HEK293 (cell line): ENCODE results near the gene MYBBP1A.

Experiments
- CTCF ChIA-PET: fragments of 350-600 bp; formaldehyde crosslinking; extraction: SDS; loops from one replicate; lab custom pipeline; 2021; ENCODE audit warnings: antibody characterized with exemption; lab: Yijun Ruan, JAX
- POLR2A ChIA-PET: fragments of 300-600 bp; formaldehyde crosslinking; extraction: SDS; loops from one replicate; lab custom pipeline; 2020; ENCODE audit warnings: antibody characterized with exemption, inconsistent platforms; lab: Yijun Ruan, JAX
- H3K27ac ChIP-seq: fragments of 200-500 bp; sonication (Bioruptor generic); 2 replicates; pipeline ENCODE4 v1.5.1; 2014; ENCODE audit warnings: low read depth, low read length, control low read depth, inconsistent platforms; ENCODE audit errors: extremely low read depth
- H3K36me3 ChIP-seq, 2 experiments: fragments of 200-500 bp in 1 of 2; sonication (Bioruptor generic) in 1 of 2; 1 replicate in 1 of 2; 2 replicates in 1 of 2; pipeline ENCODE4 v1.5.1; 2014 to 2017; ENCODE audit warnings: inconsistent platforms in 2 of 2, low read length in 2 of 2; ENCODE audit not compliant: control insufficient read depth in 2 of 2, insufficient read depth in 1 of 2
- H3K4me1 ChIP-seq: fragments of 200-500 bp; sonication (Bioruptor generic); 2 replicates; pipeline ENCODE4 v1.5.1; 2014; ENCODE audit warnings: mild to moderate bottlenecking, low read length, inconsistent platforms; ENCODE audit not compliant: control insufficient read depth, insufficient read depth
- H3K4me3 ChIP-seq: 2 replicates; pipeline ENCODE4 v1.5.1; 2011; ENCODE audit warnings: low read depth, mild to moderate bottlenecking, control low read depth, low read length, moderate library complexity
- H3K9me3 ChIP-seq: fragments of 200-500 bp; sonication (Bioruptor generic); 2 replicates; pipeline ENCODE4 v1.5.1; 2014; ENCODE audit warnings: low read depth, low read length, inconsistent platforms; ENCODE audit not compliant: control insufficient read depth, insufficient read depth
- BCL11A ChIP-seq: fragments of 450-650 bp; formaldehyde crosslinking; IDR thresholded peaks from 2 replicates; pipeline ENCODE4 v1.5.1; 2016; ENCODE audit warnings: low read depth, missing biosample characterization, missing genetic modification characterization
- INSM2 ChIP-seq: fragments of 450-650 bp; formaldehyde crosslinking; IDR thresholded peaks from 2 replicates; pipeline ENCODE4 v1.5.1; 2016; ENCODE audit warnings: missing biosample characterization, missing genetic modification characterization
- REPIN1 ChIP-seq: fragments of 450-650 bp; formaldehyde crosslinking; IDR thresholded peaks from 2 replicates; pipeline ENCODE4 v1.5.1; 2017; ENCODE audit warnings: missing biosample characterization, missing genetic modification characterization, low read depth
- YY1 ChIP-seq: fragments of 450-650 bp; formaldehyde crosslinking; IDR thresholded peaks from 2 replicates; pipeline ENCODE4 v1.5.1; 2018; ENCODE audit warnings: missing biosample characterization, missing genetic modification characterization
- ZBTB17 ChIP-seq: fragments of 450-650 bp; formaldehyde crosslinking; IDR thresholded peaks from 2 replicates; pipeline ENCODE4 v1.5.1; 2016; ENCODE audit warnings: missing biosample characterization, missing genetic modification characterization
- ZNF138 ChIP-seq: fragments of 450-650 bp; formaldehyde crosslinking; IDR thresholded peaks from 2 replicates; pipeline ENCODE4 v1.5.1; 2016; ENCODE audit warnings: missing biosample characterization, missing genetic modification characterization, borderline replicate concordance
- ZNF155 ChIP-seq: fragments of 450-650 bp; formaldehyde crosslinking; IDR thresholded peaks from 2 replicates; pipeline ENCODE4 v1.5.1; 2016; ENCODE audit warnings: missing biosample characterization, missing genetic modification characterization
- ZNF16 ChIP-seq: fragments of 450-650 bp; formaldehyde crosslinking; IDR thresholded peaks from 2 replicates; pipeline ENCODE4 v1.5.1; 2016; ENCODE audit warnings: low read depth, missing biosample characterization, missing genetic modification characterization
- ZNF23 ChIP-seq: fragments of 450-650 bp; formaldehyde crosslinking; IDR thresholded peaks from 2 replicates; pipeline ENCODE4 v1.5.1; 2016; ENCODE audit warnings: missing biosample characterization, missing genetic modification characterization, borderline replicate concordance
- ZNF423 ChIP-seq: fragments of 450-650 bp; formaldehyde crosslinking; IDR thresholded peaks from 2 replicates; pipeline ENCODE4 v1.5.1; 2016; ENCODE audit warnings: missing biosample characterization, missing genetic modification characterization
- ZNF48 ChIP-seq: fragments of 450-650 bp; formaldehyde crosslinking; IDR thresholded peaks from 2 replicates; pipeline ENCODE4 v1.5.1; 2016; ENCODE audit warnings: missing biosample characterization, missing genetic modification characterization
- ZNF488 ChIP-seq: fragments of 450-650 bp; formaldehyde crosslinking; IDR thresholded peaks from 2 replicates; pipeline ENCODE4 v1.5.1; 2016; ENCODE audit warnings: missing biosample characterization, missing genetic modification characterization
- ZNF560 ChIP-seq: fragments of 450-650 bp; formaldehyde crosslinking; IDR thresholded peaks from 2 replicates; pipeline ENCODE4 v1.5.1; 2017; ENCODE audit warnings: missing biosample characterization, missing genetic modification characterization, borderline replicate concordance
- ZNF623 ChIP-seq: fragments of 450-650 bp; formaldehyde crosslinking; IDR thresholded peaks from 2 replicates; pipeline ENCODE4 v1.5.1; 2016; ENCODE audit warnings: missing biosample characterization, missing genetic modification characterization
- ZNF624 ChIP-seq: fragments of 450-650 bp; formaldehyde crosslinking; IDR thresholded peaks from 2 replicates; pipeline ENCODE4 v1.5.1; 2017; ENCODE audit warnings: missing biosample characterization, missing genetic modification characterization
- ZNF670 ChIP-seq: fragments of 450-650 bp; formaldehyde crosslinking; IDR thresholded peaks from 2 replicates; pipeline ENCODE4 v1.5.1; 2016; ENCODE audit warnings: missing biosample characterization, missing genetic modification characterization, low read depth
- ZNF792 ChIP-seq: fragments of 450-650 bp; formaldehyde crosslinking; IDR thresholded peaks from 2 replicates; pipeline ENCODE4 v1.5.1; 2016; ENCODE audit warnings: missing biosample characterization, missing genetic modification characterization
- ZNF837 ChIP-seq: fragments of 450-650 bp; formaldehyde crosslinking; IDR thresholded peaks from 2 replicates; pipeline ENCODE4 v1.5.1; 2016; ENCODE audit warnings: missing biosample characterization, missing genetic modification characterization
- ZSCAN23 ChIP-seq: fragments of 450-650 bp; formaldehyde crosslinking; IDR thresholded peaks from 2 replicates; pipeline ENCODE4 v1.5.1; 2016; ENCODE audit warnings: missing biosample characterization, missing genetic modification characterization
- TF ChIP-seq, protein P1 (sequence below): fragments of 450-650 bp; formaldehyde crosslinking; IDR thresholded peaks from 2 replicates; pipeline ENCODE4 v1.5.1; 2016; ENCODE audit warnings: missing biosample characterization, missing genetic modification characterization
- TF ChIP-seq, protein P2 (sequence below): fragments of 450-650 bp; formaldehyde crosslinking; IDR thresholded peaks from 2 replicates; pipeline ENCODE4 v1.5.1; 2016; ENCODE audit warnings: missing biosample characterization, missing genetic modification characterization
- TF ChIP-seq, protein P3 (sequence below): fragments of 450-650 bp; formaldehyde crosslinking; IDR thresholded peaks from 2 replicates; pipeline ENCODE4 v1.5.1; 2017; ENCODE audit warnings: missing biosample characterization, missing genetic modification characterization

MYBBP1A gene

GRCh38 chr17:4490637-4491061 lies 64.5 kb downstream of the MYBBP1A start:
- Histone ChIP-seq H3K4me3 (no peak overlapping the region), H3K27ac (no peak overlapping the region), H3K9me3 (no peaks in the 10 kb centered on the region), H3K36me3 (no peaks in the 10 kb centered on the region), H3K4me1 (no peaks in the 10 kb centered on the region)
- TF ChIP-seq INSM2 (tag by site-specific recombination), result no peak
- TF ChIP-seq ZSCAN23 (tag by site-specific recombination), result no peak
- no peak for TF ChIP-seq REPIN1
- no peak for TF ChIP-seq ZNF155
- TF ChIP-seq ZNF624 (tag by site-specific recombination), result no peak
- no peak for TF ChIP-seq ZNF488 (tag by site-specific recombination)
- TF ChIP-seq BCL11A (tag by site-specific recombination), result no peak
- no peak for TF ChIP-seq ZNF138 (tag by site-specific recombination)
- TF ChIP-seq ZNF48 (tag by site-specific recombination), result no peak
- no peak for TF ChIP-seq ZNF560 (tag by site-specific recombination)
- TF ChIP-seq ZBTB17 (tag by site-specific recombination), result no peak
- TF ChIP-seq ZNF837 (tag by site-specific recombination), result no peak
- TF ChIP-seq ZNF670 (tag by site-specific recombination), result no peak
- TF ChIP-seq YY1 (tag by site-specific recombination), result no peak
- TF ChIP-seq, protein P1, sequence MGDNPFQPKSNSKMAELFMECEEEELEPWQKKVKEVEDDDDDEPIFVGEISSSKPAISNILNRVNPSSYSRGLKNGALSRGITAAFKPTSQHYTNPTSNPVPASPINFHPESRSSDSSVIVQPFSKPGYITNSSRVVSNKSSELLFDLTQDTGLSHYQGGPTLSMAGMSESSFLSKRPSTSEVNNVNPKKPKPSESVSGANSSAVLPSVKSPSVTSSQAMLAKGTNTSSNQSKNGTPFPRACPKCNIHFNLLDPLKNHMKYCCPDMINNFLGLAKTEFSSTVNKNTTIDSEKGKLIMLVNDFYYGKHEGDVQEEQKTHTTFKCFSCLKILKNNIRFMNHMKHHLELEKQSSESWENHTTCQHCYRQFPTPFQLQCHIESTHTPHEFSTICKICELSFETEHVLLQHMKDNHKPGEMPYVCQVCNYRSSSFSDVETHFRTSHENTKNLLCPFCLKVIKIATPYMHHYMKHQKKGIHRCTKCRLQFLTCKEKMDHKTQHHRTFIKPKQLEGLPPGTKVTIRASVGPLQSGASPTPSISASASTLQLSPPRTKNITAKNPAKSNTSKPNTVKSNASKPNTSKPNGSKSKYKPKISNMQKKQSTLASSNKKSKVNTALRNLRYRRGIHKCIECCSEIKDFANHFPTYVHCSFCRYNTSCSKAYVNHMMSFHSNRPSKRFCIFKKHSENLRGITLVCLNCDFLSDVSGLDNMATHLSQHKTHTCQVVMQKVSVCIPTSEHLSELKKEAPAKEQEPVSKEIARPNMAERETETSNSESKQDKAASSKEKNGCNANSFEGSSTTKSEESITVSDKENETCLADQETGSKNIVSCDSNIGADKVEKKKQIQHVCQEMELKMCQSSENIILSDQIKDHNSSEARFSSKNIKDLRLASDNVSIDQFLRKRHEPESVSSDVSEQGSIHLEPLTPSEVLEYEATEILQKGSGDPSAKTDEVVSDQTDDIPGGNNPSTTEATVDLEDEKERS, result no peak
- TF ChIP-seq ZNF16 (tag by site-specific recombination), result no peak
- TF ChIP-seq ZNF423 (tag by site-specific recombination), result no peak
- TF ChIP-seq ZNF623 (tag by site-specific recombination), result no peak
- POLR2A ChIA-PET, result no interaction called here
- CTCF ChIA-PET, result interaction anchor here (0.7 to 1.3 kb wide), 4 partner anchors 8 to 76 kb away, joined by 3 to 5 read pairs (median 4); no protein-coding TSS in a partner anchor

DNA sequence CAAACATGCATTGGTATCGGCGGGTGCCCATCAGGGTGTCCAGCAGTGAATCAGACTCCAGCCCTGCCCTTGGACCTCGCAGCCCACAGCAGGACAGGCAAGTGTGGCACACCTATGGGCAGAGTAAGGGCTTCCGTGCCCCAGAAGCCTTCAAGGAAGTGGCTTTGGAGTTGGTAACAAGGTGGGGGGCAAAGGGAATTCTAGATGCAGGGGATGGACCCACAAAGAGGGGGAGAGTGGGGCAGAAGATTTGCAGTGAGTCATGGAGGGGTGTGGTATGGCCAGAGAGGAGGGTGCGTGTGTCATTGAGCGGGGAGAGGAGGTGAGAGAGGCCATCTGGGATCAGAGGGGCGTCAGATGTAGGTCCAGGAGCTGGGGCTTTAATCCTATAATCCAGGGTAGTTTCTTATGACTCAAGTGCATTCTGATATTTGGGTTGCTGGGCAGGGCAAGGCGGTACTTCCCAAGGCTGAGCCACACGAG lies 65.0 kb downstream of the MYBBP1A start:
- H3K36me3 ChIP-seq, result no peaks in the 10 kb centered on the region
- no peak overlapping the region for H3K4me3 ChIP-seq
- ChIA-PET CTCF (interaction anchor here (1.3 kb wide), 1 partner anchor 77 kb away, joined by 5 read pairs; no protein-coding TSS in a partner anchor), POLR2A (no interaction called here)
- H3K9me3 ChIP-seq, result no peaks in the 10 kb centered on the region
- no peak overlapping the region for H3K27ac ChIP-seq
- no peaks in the 10 kb centered on the region for H3K4me1 ChIP-seq
- TF ChIP-seq ZNF23 (tag by site-specific recombination) (no peak), ZNF792 (tag by site-specific recombination) (no peak)
- TF ChIP-seq, protein P2, sequence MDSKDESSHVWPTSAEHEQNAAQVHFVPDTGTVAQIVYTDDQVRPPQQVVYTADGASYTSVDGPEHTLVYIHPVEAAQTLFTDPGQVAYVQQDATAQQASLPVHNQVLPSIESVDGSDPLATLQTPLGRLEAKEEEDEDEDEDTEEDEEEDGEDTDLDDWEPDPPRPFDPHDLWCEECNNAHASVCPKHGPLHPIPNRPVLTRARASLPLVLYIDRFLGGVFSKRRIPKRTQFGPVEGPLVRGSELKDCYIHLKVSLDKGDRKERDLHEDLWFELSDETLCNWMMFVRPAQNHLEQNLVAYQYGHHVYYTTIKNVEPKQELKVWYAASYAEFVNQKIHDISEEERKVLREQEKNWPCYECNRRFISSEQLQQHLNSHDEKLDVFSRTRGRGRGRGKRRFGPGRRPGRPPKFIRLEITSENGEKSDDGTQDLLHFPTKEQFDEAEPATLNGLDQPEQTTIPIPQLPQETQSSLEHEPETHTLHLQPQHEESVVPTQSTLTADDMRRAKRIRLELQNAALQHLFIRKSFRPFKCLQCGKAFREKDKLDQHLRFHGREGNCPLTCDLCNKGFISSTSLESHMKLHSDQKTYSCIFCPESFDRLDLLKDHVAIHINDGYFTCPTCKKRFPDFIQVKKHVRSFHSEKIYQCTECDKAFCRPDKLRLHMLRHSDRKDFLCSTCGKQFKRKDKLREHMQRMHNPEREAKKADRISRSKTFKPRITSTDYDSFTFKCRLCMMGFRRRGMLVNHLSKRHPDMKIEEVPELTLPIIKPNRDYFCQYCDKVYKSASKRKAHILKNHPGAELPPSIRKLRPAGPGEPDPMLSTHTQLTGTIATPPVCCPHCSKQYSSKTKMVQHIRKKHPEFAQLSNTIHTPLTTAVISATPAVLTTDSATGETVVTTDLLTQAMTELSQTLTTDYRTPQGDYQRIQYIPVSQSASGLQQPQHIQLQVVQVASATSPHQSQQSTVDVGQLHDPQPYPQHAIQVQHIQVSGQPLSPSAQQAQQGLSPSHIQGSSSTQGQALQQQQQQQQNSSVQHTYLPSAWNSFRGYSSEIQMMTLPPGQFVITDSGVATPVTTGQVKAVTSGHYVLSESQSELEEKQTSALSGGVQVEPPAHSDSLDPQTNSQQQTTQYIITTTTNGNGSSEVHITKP (tag by site-specific recombination), result 0 out of 2 replicates have a peak, but pooled peaks have one; percentile 19
- TF ChIP-seq, protein P3, sequence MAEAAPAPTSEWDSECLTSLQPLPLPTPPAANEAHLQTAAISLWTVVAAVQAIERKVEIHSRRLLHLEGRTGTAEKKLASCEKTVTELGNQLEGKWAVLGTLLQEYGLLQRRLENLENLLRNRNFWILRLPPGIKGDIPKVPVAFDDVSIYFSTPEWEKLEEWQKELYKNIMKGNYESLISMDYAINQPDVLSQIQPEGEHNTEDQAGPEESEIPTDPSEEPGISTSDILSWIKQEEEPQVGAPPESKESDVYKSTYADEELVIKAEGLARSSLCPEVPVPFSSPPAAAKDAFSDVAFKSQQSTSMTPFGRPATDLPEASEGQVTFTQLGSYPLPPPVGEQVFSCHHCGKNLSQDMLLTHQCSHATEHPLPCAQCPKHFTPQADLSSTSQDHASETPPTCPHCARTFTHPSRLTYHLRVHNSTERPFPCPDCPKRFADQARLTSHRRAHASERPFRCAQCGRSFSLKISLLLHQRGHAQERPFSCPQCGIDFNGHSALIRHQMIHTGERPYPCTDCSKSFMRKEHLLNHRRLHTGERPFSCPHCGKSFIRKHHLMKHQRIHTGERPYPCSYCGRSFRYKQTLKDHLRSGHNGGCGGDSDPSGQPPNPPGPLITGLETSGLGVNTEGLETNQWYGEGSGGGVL (tag by site-specific recombination), result peak; percentile 45; the same call in 1 of the 2 replicates
